A549 (cell line): ENCODE data around the gene RPL27A. TPM values are rescaled to one million over a fixed set of nuclear protein-coding genes. Genes with fewer than 3 reads are reported as not detected.

Experiments used
- EHF ChIP-seq: fragments of 250-450 bp; sonication (Bioruptor Pico); IDR thresholded peaks from 2 replicates; pipeline ENCODE4 v1.5.0; 2020; ENCODE audit warnings: mild to moderate bottlenecking
- polyA plus RNA-seq, 4 experiments: library from polyadenylated mRNA; depleted of rRNA in 3 of 4; stranded (reverse); fragments of >200 nt; fragmentation: RNase III in 1 of 4; extraction: RNeasy Plus Mini Kit Qiagen cat#74134 plus additional on column Dnase treatment in 1 of 4; gene quantifications; 2 replicates in 3 of 4; 3 replicates in 1 of 4; pipeline ENCODE4 v1.2.3, GENCODE V29; 2011 to 2017
- small RNA-seq, 6 experiments: library from RNA; depleted of rRNA; stranded (forward); fragments of <200 nt; gene quantifications; one replicate each; pipeline ENCODE3, GENCODE V24; 2012

Gene RPL27A
- polyA plus RNA-seq, 2 of the 4 experiments (the other 2 are of a cell fraction) = 804 to 3,631 TPM

DNA sequence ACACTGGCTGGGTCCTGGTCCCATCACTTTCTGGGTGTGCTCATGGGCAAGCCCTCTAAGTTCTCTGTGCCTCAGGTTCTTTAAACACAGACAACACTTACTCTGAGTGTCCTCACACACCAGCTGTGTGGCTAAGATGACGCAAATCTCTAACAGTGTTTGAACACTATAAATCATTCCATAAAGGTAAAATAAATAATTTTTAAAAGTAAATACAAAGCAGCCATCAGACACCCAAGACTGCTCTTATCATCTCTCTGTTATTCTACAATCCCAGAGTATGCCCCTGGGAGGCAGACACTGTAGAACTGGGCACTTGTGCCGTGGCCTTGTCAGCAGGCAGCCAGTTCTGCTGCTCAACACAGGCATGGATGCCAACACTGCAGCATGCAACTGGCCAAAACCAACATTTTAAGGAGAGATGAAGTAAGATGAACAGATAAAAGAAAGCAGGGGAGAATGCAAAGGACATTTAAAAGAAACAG lies 56.8 kb downstream of the RPL27A start (continued):
- no peak for TF ChIP-seq EHF

Small RNA genes within 50 kb of the gene (small RNA-seq; reads per million reads assigned to genes)
- 0 reads per million in 6 experiments for gene SNORA3A
- gene SNORA3B = 15.3 to 847 (median 33.8) reads per million in 6 experiments

Other genes with a start within 250 kb of the RPL27A start
- 4.4 and 5.8 TPM in 2 replicates for gene STK33, start 88.6 kb upstream of the RPL27A start, polyA plus RNA-seq (2011; rRNA removed)
- 4.8 to 5.7 TPM (median 5.2 TPM) in 3 replicates for gene STK33, start 88.6 kb upstream of the RPL27A start, polyA plus RNA-seq (2017; fragmentation: RNase III; extraction: RNeasy Plus Mini Kit Qiagen cat#74134 plus additional on column Dnase treatment)
- 7.7 and 9.8 TPM in 2 replicates for gene TRIM66, start 127 bp upstream of the RPL27A start, polyA plus RNA-seq (2011; rRNA removed)
- gene TRIM66, start 127 bp upstream of the RPL27A start, polyA plus RNA-seq (2017; fragmentation: RNase III; extraction: RNeasy Plus Mini Kit Qiagen cat#74134 plus additional on column Dnase treatment) = 2.5 to 3.3 TPM (median 3.0 TPM) in 3 replicates
- gene AKIP1, start 228.4 kb downstream of the RPL27A start, polyA plus RNA-seq (2011; rRNA removed) = 61.3 and 66.7 TPM in 2 replicates
- gene AKIP1, start 228.4 kb downstream of the RPL27A start, polyA plus RNA-seq (2017; fragmentation: RNase III; extraction: RNeasy Plus Mini Kit Qiagen cat#74134 plus additional on column Dnase treatment) = 54.2 to 61.5 TPM (median 57.7 TPM) in 3 replicates